Endothelial cell of umbilical vein (primary cell): ENCODE results near the gene ZNF341.

ENCODE experiments used
- EZH2 ChIP-seq: IDR thresholded peaks from 2 replicates; pipeline ENCODE4 v1.6.1; 2012; ENCODE audit warnings: borderline replicate concordance, low read depth, mild to moderate bottlenecking, moderate library complexity, low read length, inconsistent platforms; ENCODE audit not compliant: severe bottlenecking
- JUN ChIP-seq: IDR thresholded peaks from 2 replicates; pipeline ENCODE4 v1.6.1; 2011; ENCODE audit warnings: borderline replicate concordance, low read depth; ENCODE audit not compliant: insufficient read length, insufficient read depth
- POLR2A ChIP-seq: IDR thresholded peaks from 2 replicates; pipeline ENCODE4 v1.6.1; 2012; ENCODE audit warnings: low read depth, mild to moderate bottlenecking, control low read depth, low read length
- POLR2AphosphoS5 ChIP-seq: IDR thresholded peaks from 2 replicates; pipeline ENCODE4 v1.6.1; 2012; ENCODE audit warnings: low read depth, mild to moderate bottlenecking, control low read depth, low read length, moderate library complexity; ENCODE audit not compliant: insufficient read depth
- TF ChIP-seq, protein P1 (sequence below), 2 donors: IDR thresholded peaks; 1 replicate in 1 of 2; 2 replicates in 1 of 2; pipeline ENCODE4 v1.5.1; 2011; ENCODE audit warnings: low read length in 2 of 2, mild to moderate bottlenecking in 2 of 2, moderate library complexity in 2 of 2, control low read depth in 1 of 2, inconsistent platforms in 1 of 2, low read depth in 1 of 2; ENCODE audit not compliant: insufficient read depth in 1 of 2; ENCODE audit errors: extremely low read depth in 1 of 2
- TF ChIP-seq, protein P2 (sequence below): IDR thresholded peaks from 2 replicates; pipeline ENCODE4 v1.6.1; 2011; ENCODE audit not compliant: insufficient read depth, insufficient read length

DNA sequence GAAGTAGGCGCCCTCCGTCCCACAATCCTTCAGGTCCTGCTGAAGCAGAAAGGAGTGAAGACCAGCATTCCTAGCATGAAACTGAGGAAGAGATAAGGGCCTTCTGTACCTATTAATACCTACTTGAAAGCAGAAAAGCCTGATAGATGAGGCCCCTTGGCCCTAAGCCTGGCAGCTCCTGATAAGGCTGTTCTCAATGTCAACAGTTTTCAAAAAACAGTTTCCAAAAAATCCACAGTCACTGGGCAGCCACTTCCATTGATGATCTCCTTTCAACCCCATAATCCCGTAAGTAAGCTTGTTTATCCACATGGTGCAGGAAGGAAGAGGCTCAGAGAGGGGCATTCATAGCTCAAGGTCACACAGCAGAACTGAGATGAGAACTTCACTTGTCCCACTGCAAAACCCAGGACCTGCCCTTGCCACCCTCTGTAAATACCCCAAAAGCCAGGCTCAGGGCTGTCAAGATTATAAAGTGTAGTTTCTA is 42.8 kb upstream of the ZNF341 start:
- no peak for TF ChIP-seq POLR2AphosphoS5
- TF ChIP-seq, protein P1, sequence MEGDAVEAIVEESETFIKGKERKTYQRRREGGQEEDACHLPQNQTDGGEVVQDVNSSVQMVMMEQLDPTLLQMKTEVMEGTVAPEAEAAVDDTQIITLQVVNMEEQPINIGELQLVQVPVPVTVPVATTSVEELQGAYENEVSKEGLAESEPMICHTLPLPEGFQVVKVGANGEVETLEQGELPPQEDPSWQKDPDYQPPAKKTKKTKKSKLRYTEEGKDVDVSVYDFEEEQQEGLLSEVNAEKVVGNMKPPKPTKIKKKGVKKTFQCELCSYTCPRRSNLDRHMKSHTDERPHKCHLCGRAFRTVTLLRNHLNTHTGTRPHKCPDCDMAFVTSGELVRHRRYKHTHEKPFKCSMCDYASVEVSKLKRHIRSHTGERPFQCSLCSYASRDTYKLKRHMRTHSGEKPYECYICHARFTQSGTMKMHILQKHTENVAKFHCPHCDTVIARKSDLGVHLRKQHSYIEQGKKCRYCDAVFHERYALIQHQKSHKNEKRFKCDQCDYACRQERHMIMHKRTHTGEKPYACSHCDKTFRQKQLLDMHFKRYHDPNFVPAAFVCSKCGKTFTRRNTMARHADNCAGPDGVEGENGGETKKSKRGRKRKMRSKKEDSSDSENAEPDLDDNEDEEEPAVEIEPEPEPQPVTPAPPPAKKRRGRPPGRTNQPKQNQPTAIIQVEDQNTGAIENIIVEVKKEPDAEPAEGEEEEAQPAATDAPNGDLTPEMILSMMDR (IDR thresholded peaks at IDR 0.05; ENCODE audit: extremely low read depth in 1 of 2, insufficient read depth in 1 of 2, low read depth in 1 of 2, low read length in 2 of 2) = no peak
- no peak for TF ChIP-seq POLR2A
- TF ChIP-seq EZH2 = no peak
- TF ChIP-seq, protein P2, sequence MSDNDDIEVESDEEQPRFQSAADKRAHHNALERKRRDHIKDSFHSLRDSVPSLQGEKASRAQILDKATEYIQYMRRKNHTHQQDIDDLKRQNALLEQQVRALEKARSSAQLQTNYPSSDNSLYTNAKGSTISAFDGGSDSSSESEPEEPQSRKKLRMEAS = no peak
- no peak for TF ChIP-seq JUN
